HG03521 (cell line): ENCODE results near the gene ENPP7.

Experiments
- ATAC-seq: cut with Tn5 transposase; IDR thresholded peaks from one replicate; pipeline ENCODE4 v1.9.1; 2021; ENCODE audit warnings: mild to moderate bottlenecking, moderate library complexity; ENCODE audit not compliant: unreplicated experiment

ENPP7 gene, protein sequence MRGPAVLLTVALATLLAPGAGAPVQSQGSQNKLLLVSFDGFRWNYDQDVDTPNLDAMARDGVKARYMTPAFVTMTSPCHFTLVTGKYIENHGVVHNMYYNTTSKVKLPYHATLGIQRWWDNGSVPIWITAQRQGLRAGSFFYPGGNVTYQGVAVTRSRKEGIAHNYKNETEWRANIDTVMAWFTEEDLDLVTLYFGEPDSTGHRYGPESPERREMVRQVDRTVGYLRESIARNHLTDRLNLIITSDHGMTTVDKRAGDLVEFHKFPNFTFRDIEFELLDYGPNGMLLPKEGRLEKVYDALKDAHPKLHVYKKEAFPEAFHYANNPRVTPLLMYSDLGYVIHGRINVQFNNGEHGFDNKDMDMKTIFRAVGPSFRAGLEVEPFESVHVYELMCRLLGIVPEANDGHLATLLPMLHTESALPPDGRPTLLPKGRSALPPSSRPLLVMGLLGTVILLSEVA

DNA sequence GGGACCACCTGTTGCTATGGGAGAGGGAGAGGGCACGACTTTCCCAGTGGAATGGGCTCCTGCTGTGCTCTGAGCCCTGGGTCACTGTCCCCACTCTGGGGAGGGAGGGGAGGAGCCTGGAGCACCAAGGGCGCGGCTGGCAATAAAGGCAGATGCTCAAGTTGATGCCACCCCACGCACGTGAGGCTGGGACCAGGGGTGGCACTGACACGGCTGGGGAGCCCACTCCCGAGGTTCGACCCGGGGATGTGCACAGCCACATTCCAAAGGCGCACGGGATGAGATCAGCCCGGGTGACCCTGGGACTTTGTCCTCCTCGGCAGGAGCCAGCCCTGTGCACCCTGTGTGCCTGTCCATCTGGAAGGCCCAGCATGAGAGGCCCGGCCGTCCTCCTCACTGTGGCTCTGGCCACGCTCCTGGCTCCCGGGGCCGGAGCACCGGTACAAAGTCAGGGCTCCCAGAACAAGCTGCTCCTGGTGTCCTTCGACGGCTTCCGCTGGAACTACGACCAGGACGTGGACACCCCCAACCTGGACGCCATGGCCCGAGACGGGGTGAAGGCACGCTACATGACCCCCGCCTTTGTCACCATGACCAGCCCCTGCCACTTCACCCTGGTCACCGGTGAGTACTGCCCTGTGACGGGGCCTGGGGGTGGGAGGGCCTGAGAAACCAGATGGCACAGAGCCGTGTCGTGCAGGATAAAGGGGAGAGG is at the start of gene ENPP7:
TSS of gene ENPP7 (plus strand) at position 175 of the 715 bp plus-strand sequence. CDS start at position 372, 197 bp downstream.
- ATAC-seq, result no peak

DNA sequence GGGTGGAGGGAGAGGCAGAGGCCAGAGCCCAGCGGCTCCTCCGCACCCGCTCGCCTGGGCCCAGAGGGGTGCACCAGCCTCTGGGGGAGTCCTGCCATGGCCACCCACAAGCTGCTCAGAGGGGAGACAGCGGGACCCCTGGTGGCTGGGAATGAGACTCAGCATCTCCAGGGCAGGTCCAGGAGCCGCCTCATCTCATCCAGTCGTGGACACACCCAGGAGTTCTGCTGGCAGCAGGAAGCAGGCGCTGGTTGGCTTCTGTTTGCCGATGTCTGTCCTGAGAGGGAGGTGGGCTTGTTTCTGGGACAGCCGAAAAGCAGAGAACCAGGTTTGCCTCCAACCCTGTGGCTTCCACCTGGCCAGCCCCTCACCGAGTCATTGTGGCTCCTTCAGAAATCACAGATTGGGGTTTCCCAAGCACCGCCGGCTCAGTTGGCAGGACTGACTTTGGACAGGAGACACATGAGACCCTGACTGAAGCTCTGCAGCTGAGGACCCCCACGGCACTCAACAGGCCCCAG is 49.6 kb upstream of the ENPP7 start:
- ATAC-seq, result no peak

DNA sequence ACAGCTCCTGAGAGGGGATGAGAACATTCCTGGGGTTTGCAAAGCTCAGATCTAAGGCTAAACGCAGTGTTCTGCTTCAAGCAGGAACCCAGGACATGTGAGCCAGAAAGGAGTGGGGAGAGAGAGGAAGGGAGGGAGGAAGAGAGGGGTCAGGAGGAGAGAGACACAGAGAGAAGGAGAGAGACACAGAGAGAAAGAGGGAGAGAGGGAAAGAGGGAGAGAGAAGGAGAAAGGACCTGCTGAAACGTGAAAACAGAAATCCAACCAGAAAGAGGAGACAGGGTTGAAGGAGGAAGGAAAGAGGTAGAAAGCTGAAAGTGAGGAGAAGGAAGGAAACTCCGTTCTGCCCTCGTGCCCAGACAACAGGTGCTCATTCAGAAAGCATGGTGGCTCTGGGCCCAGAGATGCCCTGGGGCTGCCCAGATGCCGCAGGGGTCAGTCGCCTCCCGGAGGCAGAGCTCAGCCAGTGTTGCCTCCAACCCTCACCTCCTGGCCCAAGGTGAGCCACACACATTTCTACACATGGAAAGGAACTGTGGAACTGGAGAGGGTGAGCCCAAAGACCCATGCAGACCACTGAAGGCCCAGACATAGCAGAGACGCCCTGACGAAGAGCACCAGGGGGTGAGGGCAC is 49.0 kb upstream of the ENPP7 start:
- ATAC-seq, result no peak

DNA sequence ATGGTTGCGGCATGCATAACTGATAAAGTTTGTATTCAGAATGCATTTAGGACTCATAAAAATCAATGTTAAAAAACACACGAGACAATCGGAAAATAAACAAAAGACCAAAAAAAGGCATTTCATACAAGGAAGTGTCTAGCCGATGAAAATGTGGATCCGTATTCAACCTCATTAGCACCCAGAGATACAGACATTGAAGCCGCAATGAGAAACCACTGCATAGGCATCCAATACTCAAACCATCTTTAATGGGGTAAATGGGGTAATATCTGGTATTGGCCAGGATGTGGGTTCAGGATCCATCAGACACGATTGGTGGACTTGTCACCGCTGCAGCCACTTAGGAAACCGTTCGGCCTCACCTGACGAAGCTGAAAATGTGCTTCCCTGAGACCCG is 47.4 kb upstream of the ENPP7 start:
- ATAC-seq, result no peak

- ATAC-seq, result no peak
These were observed 46.4 kb upstream of the ENPP7 start for GRCh38 chr17:79684132-79684985.

DNA sequence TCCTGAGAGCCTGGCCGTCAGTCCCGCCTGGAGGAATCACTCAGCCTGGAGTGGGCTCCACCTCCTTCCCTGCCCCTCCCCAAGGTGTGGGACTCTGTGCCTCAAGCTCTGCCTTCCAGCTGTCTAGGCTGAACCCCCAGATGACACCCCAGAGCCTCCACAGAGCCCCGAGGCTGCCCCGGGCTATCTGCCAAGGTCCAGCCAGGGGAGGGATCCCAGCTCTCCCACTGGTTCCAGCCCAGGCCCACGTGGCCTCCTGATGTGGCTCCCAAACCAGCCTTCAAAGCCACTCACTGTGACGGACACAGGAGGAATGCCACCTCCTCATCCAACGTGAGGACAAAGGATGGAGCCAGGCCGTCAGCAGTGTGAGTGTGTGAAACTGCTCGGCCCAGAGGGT is 45.6 kb upstream of the ENPP7 start:
- ATAC-seq, result no peak

DNA sequence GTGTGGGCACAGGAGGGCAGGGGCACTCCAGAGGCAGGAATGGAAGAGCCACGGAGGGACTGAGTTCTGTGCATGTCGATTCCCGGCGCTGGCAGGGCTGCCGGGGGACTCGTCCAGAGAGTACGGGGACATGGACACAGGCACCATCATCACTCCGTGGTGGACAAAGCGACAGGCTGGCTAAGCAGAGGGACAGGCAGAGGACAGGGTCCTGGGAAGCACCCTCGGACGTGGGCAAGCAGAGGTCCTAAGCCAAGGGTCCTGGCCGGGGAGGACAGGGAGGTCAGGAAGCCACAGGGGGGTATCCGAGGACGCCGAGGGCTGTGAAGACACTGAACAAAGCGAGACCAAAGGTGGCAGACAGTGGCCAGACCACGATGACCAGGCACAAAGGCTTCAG is 44.3 kb upstream of the ENPP7 start:
- ATAC-seq, result no peak

GRCh38 chr17:79690466-79690865 is 40.3 kb upstream of the ENPP7 start:
- ATAC-seq, result no peak

DNA sequence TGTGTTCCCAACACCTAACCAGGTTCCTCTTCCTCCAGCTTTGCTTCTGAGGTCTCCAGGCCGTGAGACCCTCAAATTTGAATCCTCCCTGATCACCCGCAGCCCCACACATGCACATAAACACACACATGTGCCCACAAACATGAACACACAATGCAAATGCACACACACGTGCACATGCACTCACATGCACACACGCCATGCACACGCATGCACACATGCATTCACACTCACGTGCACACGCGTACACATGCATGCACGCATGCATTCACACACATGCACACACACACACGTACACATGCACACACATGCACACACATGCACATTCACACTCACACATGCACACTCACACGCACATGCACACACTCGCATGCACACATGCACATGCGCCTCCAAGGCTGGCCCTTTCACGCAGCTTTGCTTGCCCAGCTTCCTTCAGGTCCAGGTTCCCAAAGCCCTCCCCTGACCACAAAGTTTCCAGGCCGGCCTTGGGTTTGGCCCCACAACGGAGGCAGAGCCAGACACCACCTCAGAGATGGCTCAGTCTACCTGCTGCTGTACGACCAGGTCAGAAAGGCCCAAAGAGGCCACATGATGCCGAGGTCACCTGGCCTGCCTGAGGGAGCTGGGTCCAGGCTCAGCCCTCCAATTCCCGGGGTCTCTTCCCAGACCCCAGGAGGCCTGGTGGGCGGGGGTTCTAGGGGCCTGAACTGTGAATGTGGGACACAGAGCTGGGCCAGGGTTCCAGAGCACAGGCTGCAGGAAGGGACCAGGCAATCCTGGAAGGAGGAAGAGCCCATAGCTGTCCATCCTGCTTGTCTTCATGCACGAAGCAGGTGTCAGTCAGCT is 39.5 kb upstream of the ENPP7 start:
- no peak for ATAC-seq

GRCh38 chr17:79691931-79692330 is 38.8 kb upstream of the ENPP7 start:
- ATAC-seq, result no peak

GRCh38 chr17:79693419-79693818 is 37.3 kb upstream of the ENPP7 start:
- ATAC-seq, result no peak

- no peak for ATAC-seq
These were observed 35.4 kb upstream of the ENPP7 start for GRCh38 chr17:79695293-79695790.

DNA sequence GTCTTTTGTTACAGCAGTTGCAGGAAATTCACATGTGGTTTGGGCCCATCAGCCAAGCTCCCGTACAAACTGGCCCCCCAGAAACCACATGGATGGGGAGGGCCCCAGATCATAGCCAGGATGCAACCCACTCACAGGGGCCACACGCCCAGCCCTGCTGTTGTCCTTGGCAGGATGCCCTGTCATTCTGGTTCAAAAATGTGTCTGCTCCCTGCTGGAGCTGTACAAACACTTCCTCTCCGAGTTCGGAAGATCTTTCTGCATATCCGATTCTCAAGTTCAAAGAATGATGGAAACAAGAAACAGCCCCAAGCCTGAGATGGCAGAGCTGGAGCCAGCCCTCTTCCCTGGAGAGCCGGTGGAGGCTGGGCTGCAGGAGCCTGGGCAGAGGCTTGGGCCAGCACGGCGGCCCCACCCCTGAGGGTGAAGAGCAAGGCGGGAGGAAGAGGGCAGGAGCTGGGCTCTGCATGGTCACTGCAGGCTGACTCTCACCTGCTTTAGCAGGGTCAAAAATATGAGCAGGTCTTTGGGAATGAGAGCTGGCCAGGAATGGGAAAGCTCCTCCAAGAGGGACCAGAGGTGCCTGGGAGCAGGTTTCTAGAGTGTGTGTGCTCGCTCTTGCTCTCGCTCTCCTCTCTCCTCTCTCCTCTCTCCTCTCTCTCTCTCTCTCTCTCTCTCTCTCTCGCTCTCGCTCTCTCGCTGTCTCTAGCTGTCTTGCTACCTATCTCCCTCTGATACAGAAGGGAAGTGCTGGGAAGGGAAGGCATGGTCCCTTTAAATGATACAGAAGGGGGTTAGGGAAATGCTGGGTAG is 34.7 kb upstream of the ENPP7 start:
- no peak for ATAC-seq

DNA sequence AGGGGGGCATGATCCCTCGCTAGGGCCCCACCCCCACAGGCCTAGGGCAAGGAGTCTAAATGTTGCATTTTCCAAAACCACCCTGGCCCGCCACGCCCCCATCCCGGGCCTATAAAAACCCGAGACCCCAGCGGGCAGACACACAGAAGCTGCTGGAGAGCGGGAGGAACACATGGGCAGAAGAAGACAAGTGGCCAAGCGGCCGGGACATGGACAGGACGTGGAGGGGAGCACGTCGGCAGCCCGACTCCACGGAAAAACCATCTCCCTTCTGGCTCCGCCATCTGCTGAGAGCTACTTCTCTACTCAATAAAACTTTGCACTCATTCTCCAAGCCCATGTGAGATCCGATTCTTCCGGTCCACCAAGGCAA is 34.1 kb upstream of the ENPP7 start:
- no peak for ATAC-seq

DNA sequence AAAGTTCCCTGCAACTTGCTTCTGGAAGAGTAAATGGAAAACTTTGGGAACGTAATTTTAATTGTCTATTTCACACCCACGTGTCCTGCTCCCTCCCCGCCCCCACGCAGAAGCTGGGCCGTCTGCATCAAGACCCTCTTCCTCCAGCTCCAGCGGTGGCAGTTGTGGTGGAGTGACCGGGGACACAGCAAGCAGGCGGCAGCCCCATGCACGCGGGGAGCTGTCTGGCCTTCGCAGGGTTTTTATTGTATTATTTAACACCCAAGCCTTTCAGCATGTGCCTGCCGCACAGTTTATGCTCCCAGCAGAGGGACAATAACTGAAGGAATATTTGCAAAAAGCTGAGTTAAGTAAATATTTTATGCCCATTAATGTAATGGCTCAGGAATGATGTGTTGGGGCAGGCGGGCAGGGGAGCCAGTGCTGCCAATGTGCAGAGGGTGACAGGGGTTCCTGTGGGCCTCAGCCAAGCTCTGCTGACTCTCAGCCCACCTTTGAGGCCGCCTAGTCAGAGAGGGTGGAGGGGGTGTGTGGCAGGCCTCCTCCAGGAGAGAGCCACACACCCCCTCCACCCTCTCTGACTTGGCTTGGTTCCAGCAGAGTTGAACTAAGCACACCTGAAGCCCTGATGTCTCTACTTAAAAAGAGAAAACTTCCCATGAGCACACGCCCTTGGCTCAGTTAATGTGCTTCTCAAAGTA is 32.4 kb upstream of the ENPP7 start:
- ATAC-seq, result no peak

- no peak for ATAC-seq
These were observed 31.2 kb upstream of the ENPP7 start for GRCh38 chr17:79699386-79700036.

- no peak for ATAC-seq
These were observed 30.2 kb upstream of the ENPP7 start for GRCh38 chr17:79700592-79700991.

DNA sequence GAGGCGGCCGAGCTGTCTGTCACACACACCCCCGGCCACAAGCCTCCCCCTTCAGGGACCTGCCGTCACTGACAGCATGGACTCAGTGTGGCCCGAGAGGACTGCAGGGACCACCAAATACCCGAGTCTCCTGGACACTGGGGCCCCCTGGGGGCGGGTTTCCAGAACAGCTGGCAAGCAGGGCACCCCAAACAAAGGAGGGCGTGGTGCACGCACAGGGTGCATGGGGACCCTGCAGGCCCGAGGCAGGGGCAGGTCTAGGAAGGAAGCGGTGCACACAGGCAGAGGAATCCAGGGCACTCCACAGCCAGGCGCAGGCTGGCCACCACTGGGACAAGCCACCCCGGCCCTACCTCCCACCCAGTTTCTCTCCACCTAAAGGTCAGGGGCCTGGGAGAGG is 28.7 kb upstream of the ENPP7 start:
- no peak for ATAC-seq
